Glutamatergic neuron (in vitro differentiated cells): ENCODE data around the gene GBA2. TPM values are rescaled to one million over a fixed set of nuclear protein-coding genes. Genes with fewer than 3 reads are reported as not detected.

ENCODE experiments used
- DNase-seq: peaks from one replicate; pipeline ENCODE4 v3.0.0; 2022
- H3K27ac Mint-ChIP-seq: one replicate; pipeline ENCODE4 v1.8.0; 2020; ENCODE audit warnings: mild to moderate bottlenecking, mixed read lengths, inconsistent platforms; ENCODE audit not compliant: unreplicated experiment
- H3K27me3 Mint-ChIP-seq: one replicate; pipeline ENCODE4 v1.8.0; 2020; ENCODE audit warnings: mild to moderate bottlenecking, moderate library complexity, mixed read lengths, inconsistent platforms; ENCODE audit not compliant: unreplicated experiment
- H3K36me3 Mint-ChIP-seq: one replicate; pipeline ENCODE4 v1.8.0; 2020; ENCODE audit warnings: mild to moderate bottlenecking, mixed read lengths, inconsistent platforms; ENCODE audit not compliant: unreplicated experiment
- H3K4me1 Mint-ChIP-seq: one replicate; pipeline ENCODE4 v1.8.0; 2020; ENCODE audit warnings: mild to moderate bottlenecking, low read depth, mixed read lengths, inconsistent platforms; ENCODE audit not compliant: unreplicated experiment
- H3K4me3 Mint-ChIP-seq: one replicate; pipeline ENCODE4 v1.8.0; 2020; ENCODE audit warnings: mild to moderate bottlenecking, mixed read lengths, inconsistent platforms; ENCODE audit not compliant: unreplicated experiment
- H3K9me3 Mint-ChIP-seq: one replicate; pipeline ENCODE4 v1.8.0; 2020; ENCODE audit warnings: mild to moderate bottlenecking, moderate library complexity, mixed read lengths, inconsistent platforms; ENCODE audit not compliant: unreplicated experiment
- total RNA-seq: library from RNA; stranded (reverse); fragmentation: NEBNext Ultra II Directional; extraction: Animal tissue kit (Norgen Biotek cat#: 25700); gene quantifications from one replicate; pipeline ENCODE4 v1.2.1, GENCODE V29; 2021; ENCODE audit not compliant: unreplicated experiment
- TF ChIP-seq, protein P1 (sequence below): fragments of 200-600 bp; sonication (generic); IDR thresholded peaks from one replicate; pipeline ENCODE4 v1.5.0; 2021; ENCODE audit not compliant: partially characterized antibody, unreplicated experiment

The GBA2 gene
- total RNA-seq, 1 donor from 2014 or later, result 287 TPM

DNA sequence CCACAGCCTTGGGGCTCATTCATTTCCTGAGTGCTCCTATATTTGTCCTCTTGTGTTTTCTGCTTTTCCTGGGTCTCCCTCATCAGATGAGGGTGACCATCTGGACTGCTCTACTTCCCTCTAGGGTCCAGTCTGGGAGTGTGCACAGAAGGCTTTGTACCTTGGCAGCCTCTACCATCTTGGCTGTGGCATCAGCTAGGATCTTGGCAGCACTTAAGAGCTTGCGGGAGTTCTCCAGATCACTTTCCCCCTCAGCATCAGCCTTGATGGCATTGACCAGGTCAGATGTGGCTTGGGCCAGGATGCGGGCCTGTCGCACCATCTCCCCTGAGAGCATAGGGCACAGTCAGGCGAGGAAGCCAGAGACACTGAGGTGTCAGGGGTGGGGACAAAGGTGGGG lies 32.8 kb downstream of the GBA2 start:
- peaks cover 4% of the 10 kb centered on the region for H3K27me3 Mint-ChIP-seq
- no peak overlapping the region for H3K4me3 Mint-ChIP-seq

GRCh38 chr9:35714579-35715252 lies 34.3 kb downstream of the GBA2 start:
- no peak for DNase-seq
- Mint-ChIP-seq H3K4me1 (no peaks in the 10 kb centered on the region), H3K9me3 (no peaks in the 10 kb centered on the region), H3K27me3 (peaks cover 4% of the 10 kb centered on the region), H3K27ac (no peak overlapping the region), H3K36me3 (no peaks in the 10 kb centered on the region), H3K4me3 (no peak overlapping the region)
- TF ChIP-seq, protein P1, sequence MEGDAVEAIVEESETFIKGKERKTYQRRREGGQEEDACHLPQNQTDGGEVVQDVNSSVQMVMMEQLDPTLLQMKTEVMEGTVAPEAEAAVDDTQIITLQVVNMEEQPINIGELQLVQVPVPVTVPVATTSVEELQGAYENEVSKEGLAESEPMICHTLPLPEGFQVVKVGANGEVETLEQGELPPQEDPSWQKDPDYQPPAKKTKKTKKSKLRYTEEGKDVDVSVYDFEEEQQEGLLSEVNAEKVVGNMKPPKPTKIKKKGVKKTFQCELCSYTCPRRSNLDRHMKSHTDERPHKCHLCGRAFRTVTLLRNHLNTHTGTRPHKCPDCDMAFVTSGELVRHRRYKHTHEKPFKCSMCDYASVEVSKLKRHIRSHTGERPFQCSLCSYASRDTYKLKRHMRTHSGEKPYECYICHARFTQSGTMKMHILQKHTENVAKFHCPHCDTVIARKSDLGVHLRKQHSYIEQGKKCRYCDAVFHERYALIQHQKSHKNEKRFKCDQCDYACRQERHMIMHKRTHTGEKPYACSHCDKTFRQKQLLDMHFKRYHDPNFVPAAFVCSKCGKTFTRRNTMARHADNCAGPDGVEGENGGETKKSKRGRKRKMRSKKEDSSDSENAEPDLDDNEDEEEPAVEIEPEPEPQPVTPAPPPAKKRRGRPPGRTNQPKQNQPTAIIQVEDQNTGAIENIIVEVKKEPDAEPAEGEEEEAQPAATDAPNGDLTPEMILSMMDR, result no peak

More for the DNA sequence above, 32.8 kb downstream of the GBA2 start:
- TF ChIP-seq, protein P1, result no peak
- Mint-ChIP-seq H3K9me3 (no peaks in the 10 kb centered on the region), H3K4me1 (no peaks in the 10 kb centered on the region), H3K27ac (peak overlapping the region; percentile 31), H3K36me3 (no peaks in the 10 kb centered on the region)
- no peak for DNase-seq

GRCh38 chr9:35714123-35714522 lies 34.9 kb downstream of the GBA2 start:
- Mint-ChIP-seq H3K27me3 (peaks cover 6% of the 10 kb centered on the region), H3K9me3 (no peaks in the 10 kb centered on the region), H3K36me3 (no peaks in the 10 kb centered on the region), H3K4me1 (no peaks in the 10 kb centered on the region), H3K4me3 (no peak overlapping the region), H3K27ac (no peak overlapping the region)
- TF ChIP-seq, protein P1, result no peak
- DNase-seq, result no peak

- TF ChIP-seq, protein P1, result no peak
- Mint-ChIP-seq H3K27ac (no peak overlapping the region), H3K4me3 (no peak overlapping the region), H3K4me1 (no peaks in the 10 kb centered on the region), H3K9me3 (no peaks in the 10 kb centered on the region), H3K36me3 (no peaks in the 10 kb centered on the region), H3K27me3 (peaks cover 7% of the 10 kb centered on the region)
- no peak for DNase-seq
Observed at GRCh38 chr9:35713578-35713977, 35.5 kb downstream of the GBA2 start.

DNA sequence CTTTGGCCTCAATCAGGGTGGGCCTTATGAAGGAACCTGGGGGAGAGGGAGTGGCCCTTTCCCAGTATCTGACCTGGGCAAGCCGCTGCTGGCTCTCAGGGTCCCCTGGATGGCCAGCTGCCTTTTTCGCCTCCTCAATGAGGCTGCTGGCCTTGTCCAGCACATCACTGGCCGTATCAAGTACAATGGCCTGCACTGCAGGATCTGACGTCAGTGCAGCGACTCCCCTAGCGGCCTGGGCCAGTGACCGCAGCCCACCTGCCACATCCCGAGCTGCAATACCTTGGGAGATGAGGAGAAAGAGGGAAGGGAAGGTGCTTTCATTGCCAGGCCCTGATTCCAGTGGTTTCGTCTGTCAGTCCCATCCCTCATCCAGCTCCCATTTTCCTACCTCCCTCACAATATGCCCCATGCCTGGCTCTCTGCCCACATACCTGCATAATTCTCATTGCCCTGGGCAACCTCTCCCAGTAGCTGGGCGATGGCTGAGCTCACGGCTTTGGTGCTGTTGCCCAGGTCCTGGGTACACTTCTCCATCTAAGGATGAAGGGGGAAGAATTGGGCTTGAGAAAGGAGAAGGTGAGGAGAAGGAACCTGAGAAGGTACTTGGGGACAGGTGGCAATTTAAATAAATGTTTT lies 36.1 kb downstream of the GBA2 start:
- TF ChIP-seq, protein P1, result no peak
- Mint-ChIP-seq H3K4me1 (no peaks in the 10 kb centered on the region), H3K27ac (no peak overlapping the region), H3K4me3 (no peak overlapping the region), H3K9me3 (no peaks in the 10 kb centered on the region), H3K27me3 (peaks cover 4% of the 10 kb centered on the region), H3K36me3 (peaks cover 5% of the 10 kb centered on the region)
- no peak for DNase-seq
